Stomach (tissue), 19 donors: ENCODE measurements around the gene TCAIM. TPM values are rescaled to one million over a fixed set of nuclear protein-coding genes. Genes with fewer than 3 reads are reported as not detected.

Experiments
- DNase-seq, 2 donors: peaks; one replicate each; pipeline versions ENCODE4 v3.0.0 to v3.0.0-alpha.2; 2013 to 2019
- H3K27ac ChIP-seq, 5 donors: fragments of 200-600 bp in 4 of 5; sonication (generic) in 4 of 5; one replicate each; pipeline ENCODE4 v1.5.1; 2013 to 2019; ENCODE audit warnings: mild to moderate bottlenecking in 1 of 5, moderate library complexity in 1 of 5
- H3K27me3 ChIP-seq, 3 donors: fragments of 200-600 bp; sonication (generic); one replicate each; pipeline ENCODE4 v1.5.1; 2017 to 2019; ENCODE audit warnings: mixed run types in 1 of 3
- H3K36me3 ChIP-seq, 4 donors: fragments of 200-600 bp; sonication (generic); 1 replicate in 3 of 4; 2 replicates in 1 of 4; pipeline ENCODE4 v1.5.1; 2016 to 2019
- H3K4me1 ChIP-seq, 4 donors: fragments of 200-600 bp; sonication (generic); one replicate each; pipeline ENCODE4 v1.5.1; 2016 to 2019
- H3K4me3 ChIP-seq, 4 donors: fragments of 200-600 bp; sonication (generic) in 3 of 4; one replicate each; pipeline ENCODE4 v1.5.1; 2016 to 2019; ENCODE audit warnings: mild to moderate bottlenecking in 1 of 4
- H3K9me3 ChIP-seq, 4 donors: fragments of 200-600 bp; sonication (generic); one replicate each; pipeline ENCODE4 v1.5.1; 2016 to 2019
- EP300 ChIP-seq: sonication (generic); formaldehyde crosslinking; IDR thresholded peaks from one replicate; pipeline ENCODE4 v1.6.1; 2017; ENCODE audit warnings: antibody characterized with exemption
- POLR2A ChIP-seq, 4 donors: fragments of 450-650 bp; IDR thresholded peaks; one replicate each; pipeline ENCODE4 v1.6.1; 2016; ENCODE audit warnings: antibody characterized with exemption in 4 of 4, control low read depth in 2 of 4, mild to moderate bottlenecking in 1 of 4, moderate library complexity in 1 of 4
- POLR2AphosphoS5 ChIP-seq, 3 donors: sonication (generic); formaldehyde crosslinking; IDR thresholded peaks; one replicate each; pipeline ENCODE4 v1.6.1; 2016; ENCODE audit warnings: antibody characterized with exemption in 3 of 3
- WGBS, 5 donors: extraction: QIAGEN DNeasy Blood & Tissue Kit in 3 of 5; methylation state at CpG; one replicate each; pipeline versions ENCODE4 v1.1.5 to v1.1.7; 2013 to 2018; 5-methylcytosine and 5-hydroxymethylcytosine counted together
- intact Hi-C: fragments of 100-400 bp; cut with DNase I; formaldehyde crosslinking; loops from one replicate; pipeline ENCODE4 v1.15.1; 2023; ENCODE audit warnings: low total_unique reads
- long read RNA-seq, 10 donors: transcript quantifications; one replicate each; lab custom pipeline, GENCODE V29; 2026
- polyA plus RNA-seq, 3 donors: library from polyadenylated mRNA; stranded (reverse); fragments of 200-250 nt; gene quantifications; one replicate each; pipeline ENCODE4 v1.2.3, GENCODE V29; 2013
- total RNA-seq, 5 donors: library from RNA; depleted of rRNA; stranded (reverse); fragments of >200 nt; gene quantifications; one replicate each; pipeline versions ENCODE4 v1.1.0 to v1.2.3, GENCODE V29; 2014 to 2016
- TF ChIP-seq, protein P1 (sequence below), 7 experiments: fragments of 450-650 bp in 4 of 7; fragments of 200-600 bp in 3 of 7; sonication (generic) in 3 of 7; IDR thresholded peaks; one replicate each; pipeline ENCODE4 v1.5.1; 2016 to 2019; ENCODE audit warnings: antibody characterized with exemption in 7 of 7, control low read depth in 2 of 7, mild to moderate bottlenecking in 1 of 7
- donor health status: healthy with polysubstance abuse.
- donor health status: Bipolar disorder and iron deficiency.
- donor health status: healthy.

The TCAIM gene
- 10 to 100 TPM; 10.7 to 42.6 (median 13.3) TPM for total RNA-seq
- 10 to 100 TPM in 2 of 3 donors, 1 to 10 TPM in 1; 9.8 to 23.4 (median 12.6) TPM for polyA plus RNA-seq
- long read RNA-seq, donor 1, partial matches to known transcripts = 0 of 6 reads
- long read RNA-seq, donor 1, other reads (novel, unspliced or antisense) = 0 of 6 reads
- long read RNA-seq, donor 2, partial matches to known transcripts = 0 of 4 reads
- long read RNA-seq, donor 2, other reads (novel, unspliced or antisense) = 0 of 4 reads
- long read RNA-seq, donor 3, partial matches to known transcripts = 0 of 3 reads
- long read RNA-seq, donor 3, other reads (novel, unspliced or antisense) = 0 of 3 reads
- long read RNA-seq, donor 4, partial matches to known transcripts = 0 of 2 reads
- long read RNA-seq, donor 4, other reads (novel, unspliced or antisense) = 0 of 2 reads
- long read RNA-seq, donor 5, partial matches to known transcripts = 0 of 4 reads
- long read RNA-seq, donor 5, other reads (novel, unspliced or antisense) = 0 of 4 reads
- long read RNA-seq, donor 6 = 0 reads
- long read RNA-seq, donor 7, partial matches to known transcripts = 0 of 5 reads
- long read RNA-seq, donor 7, other reads (novel, unspliced or antisense) = 0 of 5 reads
- long read RNA-seq, donor 8, partial matches to known transcripts = 0 of 5 reads
- long read RNA-seq, donor 8, other reads (novel, unspliced or antisense) = 0 of 5 reads
- long read RNA-seq, donor 9, partial matches to known transcripts = 0 of 6 reads
- long read RNA-seq, donor 9, other reads (novel, unspliced or antisense) = 0 of 6 reads
- long read RNA-seq, donor 10, partial matches to known transcripts = 0 of 1 reads
- long read RNA-seq, donor 10, other reads (novel, unspliced or antisense) = 0 of 1 reads

- DNase-seq = peak; percentile 98 to 99
- intact Hi-C loops = no loop called here
- 0 to 1% (median 0%) methylated on average over 59 to 77 of the region's 77 CpGs for WGBS, 5 donors
- H3K36me3 ChIP-seq = no peaks in the 10 kb centered on the region
- H3K27me3 ChIP-seq = no peaks in the 10 kb centered on the region
- H3K27ac ChIP-seq = peak within 1 kb of the TSS; percentile 90 to 99 (median 95)
- H3K4me1 ChIP-seq = peaks cover 11 to 50% (median 28%) of the 10 kb centered on the region in 4 donors
- H3K4me3 ChIP-seq = peak within 1 kb of the TSS; percentile 58 to 78 (median 68)
- TF ChIP-seq, protein P1, sequence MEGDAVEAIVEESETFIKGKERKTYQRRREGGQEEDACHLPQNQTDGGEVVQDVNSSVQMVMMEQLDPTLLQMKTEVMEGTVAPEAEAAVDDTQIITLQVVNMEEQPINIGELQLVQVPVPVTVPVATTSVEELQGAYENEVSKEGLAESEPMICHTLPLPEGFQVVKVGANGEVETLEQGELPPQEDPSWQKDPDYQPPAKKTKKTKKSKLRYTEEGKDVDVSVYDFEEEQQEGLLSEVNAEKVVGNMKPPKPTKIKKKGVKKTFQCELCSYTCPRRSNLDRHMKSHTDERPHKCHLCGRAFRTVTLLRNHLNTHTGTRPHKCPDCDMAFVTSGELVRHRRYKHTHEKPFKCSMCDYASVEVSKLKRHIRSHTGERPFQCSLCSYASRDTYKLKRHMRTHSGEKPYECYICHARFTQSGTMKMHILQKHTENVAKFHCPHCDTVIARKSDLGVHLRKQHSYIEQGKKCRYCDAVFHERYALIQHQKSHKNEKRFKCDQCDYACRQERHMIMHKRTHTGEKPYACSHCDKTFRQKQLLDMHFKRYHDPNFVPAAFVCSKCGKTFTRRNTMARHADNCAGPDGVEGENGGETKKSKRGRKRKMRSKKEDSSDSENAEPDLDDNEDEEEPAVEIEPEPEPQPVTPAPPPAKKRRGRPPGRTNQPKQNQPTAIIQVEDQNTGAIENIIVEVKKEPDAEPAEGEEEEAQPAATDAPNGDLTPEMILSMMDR (IDR thresholded peaks at IDR 0.05) = no peak
- TF ChIP-seq EP300 (no peak), POLR2AphosphoS5 (IDR thresholded peaks at IDR 0.05) (peak; percentile 95 to 96 (median 95)), POLR2A (IDR thresholded peaks at IDR 0.05) (peak in 2 of 4 donors; percentile 61 to 83)
- H3K9me3 ChIP-seq = no peaks in the 10 kb centered on the region
These were observed at the start of gene TCAIM for GRCh38 chr3:44338010-44338827. TCAIM (plus strand) TSS chr3:44338766; CDS start chr3:44354783, 16,017 bp downstream.

- intact Hi-C loops = no loop called here
- Histone ChIP-seq H3K36me3 (no peaks in the 10 kb centered on the region), H3K27ac (no peak overlapping the region), H3K4me1 (no peaks in the 10 kb centered on the region), H3K9me3 (no peaks in the 10 kb centered on the region), H3K4me3 (no peak overlapping the region), H3K27me3 (no peaks in the 10 kb centered on the region)
- WGBS, 5 donors = 56 to 67% (median 65%) methylated on average over 3 of the region's 3 CpGs
- DNase-seq = no peak
- TF ChIP-seq POLR2AphosphoS5 (IDR thresholded peaks at IDR 0.05) (no peak), POLR2A (IDR thresholded peaks at IDR 0.05) (no peak), EP300 (no peak)
- TF ChIP-seq, protein P1 (IDR thresholded peaks at IDR 0.05) = no peak
These were observed 48.6 kb upstream of the TCAIM start for GRCh38 chr3:44289882-44290462.

DNA sequence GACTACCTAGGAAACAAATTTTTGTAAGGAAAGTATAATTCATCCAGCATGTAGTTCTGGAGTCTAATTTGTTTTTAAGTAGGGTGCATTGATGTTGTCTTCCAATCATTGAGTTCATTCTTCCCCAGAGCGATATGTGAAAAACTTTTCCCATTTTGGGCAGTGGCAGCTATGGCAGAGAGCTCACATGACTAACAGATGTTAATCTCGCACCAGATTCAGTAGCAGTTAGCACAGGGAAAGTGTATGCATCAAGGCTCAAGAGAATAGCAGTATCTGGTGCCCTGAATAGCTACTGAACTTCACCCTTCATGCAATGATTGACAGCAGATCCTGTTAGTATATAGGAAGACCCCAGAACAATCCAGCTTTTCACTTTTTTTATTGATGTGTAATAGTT, 46.3 kb upstream of the TCAIM start:
- WGBS, 5 donors = 83 to 96% (median 90%) methylated on average over 2 of the region's 2 CpGs
- TF ChIP-seq EP300 (no peak), POLR2A (IDR thresholded peaks at IDR 0.05) (no peak), POLR2AphosphoS5 (IDR thresholded peaks at IDR 0.05) (no peak)
- TF ChIP-seq, protein P1 (IDR thresholded peaks at IDR 0.05) = no peak
- Histone ChIP-seq H3K9me3 (no peaks in the 10 kb centered on the region), H3K27me3 (no peaks in the 10 kb centered on the region), H3K4me1 (no peaks in the 10 kb centered on the region), H3K27ac (no peak overlapping the region), H3K36me3 (no peaks in the 10 kb centered on the region), H3K4me3 (no peak overlapping the region)
- intact Hi-C loops = no loop called here
- DNase-seq = no peak
